Sigmoid colon (tissue), 7 donors: ENCODE results near the gene CAST. TPM values are rescaled to one million over a fixed set of nuclear protein-coding genes. Genes with fewer than 3 reads are reported as not detected.

Experiments used
- DNase-seq: peaks from one replicate; pipeline ENCODE4 v3.0.0-alpha.2; 2019
- H3K27ac ChIP-seq, 4 donors: fragments of 200-600 bp; sonication (generic); one replicate each; pipeline ENCODE4 v1.5.1; 2016 to 2019; ENCODE audit warnings: mild to moderate bottlenecking in 1 of 4
- H3K27me3 ChIP-seq, 3 donors: fragments of 200-600 bp; sonication (generic); one replicate each; pipeline ENCODE4 v1.5.1; 2019; ENCODE audit warnings: mild to moderate bottlenecking in 1 of 3
- H3K36me3 ChIP-seq, 4 donors: fragments of 200-600 bp; sonication (generic); one replicate each; pipeline ENCODE4 v1.5.1; 2016 to 2019
- H3K4me1 ChIP-seq, 4 donors: fragments of 200-600 bp; sonication (generic); one replicate each; pipeline ENCODE4 v1.5.1; 2017 to 2019
- H3K4me3 ChIP-seq, 4 donors: fragments of 200-600 bp; sonication (generic); one replicate each; pipeline ENCODE4 v1.5.1; 2017 to 2019; ENCODE audit warnings: mild to moderate bottlenecking in 2 of 4, moderate library complexity in 1 of 4
- H3K9me3 ChIP-seq, 4 donors: fragments of 200-600 bp in 3 of 4; sonication (generic) in 3 of 4; one replicate each; pipeline versions ENCODE4 v1.5.1 to v1.6.1; 2013 to 2019
- EP300 ChIP-seq, 4 donors: sonication (generic); formaldehyde crosslinking; IDR thresholded peaks; one replicate each; pipeline ENCODE4 v1.6.1; 2017; ENCODE audit warnings: antibody characterized with exemption in 4 of 4
- POLR2A ChIP-seq, 2 donors: fragments of 450-650 bp; IDR thresholded peaks; one replicate each; pipeline ENCODE4 v1.6.1; 2016; ENCODE audit warnings: antibody characterized with exemption in 2 of 2, mild to moderate bottlenecking in 2 of 2, moderate library complexity in 2 of 2
- POLR2AphosphoS5 ChIP-seq, 4 donors: sonication (generic); formaldehyde crosslinking; IDR thresholded peaks; one replicate each; pipeline ENCODE4 v1.6.1; 2017; ENCODE audit warnings: antibody characterized with exemption in 4 of 4
- WGBS, 2 donors: extraction: QIAGEN DNeasy Blood & Tissue Kit; methylation state at CpG; one replicate each; pipeline ENCODE4 v1.1.7; 2013; 5-methylcytosine and 5-hydroxymethylcytosine counted together
- intact Hi-C: fragments of 100-400 bp; cut with DNase I; formaldehyde crosslinking; loops from one replicate; pipeline ENCODE4 v1.15.1; 2023
- polyA plus RNA-seq, 3 donors: library from polyadenylated mRNA; stranded (reverse); fragments of 200-250 nt; gene quantifications; one replicate each; pipeline ENCODE4 v1.2.3, GENCODE V29; 2013
- total RNA-seq, 4 donors: library from RNA; depleted of rRNA; stranded (reverse); fragments of >200 nt; gene quantifications; one replicate each; pipeline ENCODE4 v1.1.0, GENCODE V29; 2016
- TF ChIP-seq, protein P1 (sequence below), 4 experiments: fragments of 450-650 bp in 3 of 4; fragments of 200-600 bp in 1 of 4; IDR thresholded peaks; one replicate each; pipeline ENCODE4 v1.5.1; 2016 to 2019; ENCODE audit warnings: antibody characterized with exemption in 4 of 4, mild to moderate bottlenecking in 3 of 4, moderate library complexity in 2 of 4
- donor health status: healthy with polysubstance abuse.
- donor health status: Bipolar disorder and iron deficiency.
- donor health status: healthy.

CAST gene
- total and polyA plus RNA-seq, 7 donors, result 138 to 348 (median 225) TPM

DNA sequence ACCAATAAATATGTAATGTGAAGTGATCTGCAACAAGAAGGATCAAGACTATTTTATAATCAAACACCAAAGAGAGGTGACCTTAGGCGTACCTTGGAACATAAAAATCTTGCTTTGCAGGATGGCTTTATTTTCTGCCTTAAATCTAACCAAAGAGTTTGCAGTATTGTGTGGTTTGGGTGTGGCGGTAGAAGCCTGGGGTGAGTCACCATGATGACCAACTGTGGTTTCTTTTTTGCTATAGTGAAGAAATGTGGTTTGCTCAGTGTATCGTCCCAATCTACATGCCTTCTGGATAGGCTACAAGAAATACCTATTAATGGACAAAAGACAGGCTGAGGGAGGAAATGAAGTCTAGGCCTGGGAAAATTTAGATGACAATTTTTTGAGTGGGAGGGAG is 5.1 kb upstream of the CAST start:
- no peak for DNase-seq
- 4 to 31% methylated on average over 3 of the region's 3 CpGs for WGBS, 2 donors
- H3K4me1 ChIP-seq, result peaks cover 0 to 12% (median 7%) of the 10 kb centered on the region in 4 donors
- TF ChIP-seq POLR2A (IDR thresholded peaks at IDR 0.05) (no peak), EP300 (IDR thresholded peaks at IDR 0.05) (no peak), POLR2AphosphoS5 (IDR thresholded peaks at IDR 0.05) (no peak)
- TF ChIP-seq, protein P1, sequence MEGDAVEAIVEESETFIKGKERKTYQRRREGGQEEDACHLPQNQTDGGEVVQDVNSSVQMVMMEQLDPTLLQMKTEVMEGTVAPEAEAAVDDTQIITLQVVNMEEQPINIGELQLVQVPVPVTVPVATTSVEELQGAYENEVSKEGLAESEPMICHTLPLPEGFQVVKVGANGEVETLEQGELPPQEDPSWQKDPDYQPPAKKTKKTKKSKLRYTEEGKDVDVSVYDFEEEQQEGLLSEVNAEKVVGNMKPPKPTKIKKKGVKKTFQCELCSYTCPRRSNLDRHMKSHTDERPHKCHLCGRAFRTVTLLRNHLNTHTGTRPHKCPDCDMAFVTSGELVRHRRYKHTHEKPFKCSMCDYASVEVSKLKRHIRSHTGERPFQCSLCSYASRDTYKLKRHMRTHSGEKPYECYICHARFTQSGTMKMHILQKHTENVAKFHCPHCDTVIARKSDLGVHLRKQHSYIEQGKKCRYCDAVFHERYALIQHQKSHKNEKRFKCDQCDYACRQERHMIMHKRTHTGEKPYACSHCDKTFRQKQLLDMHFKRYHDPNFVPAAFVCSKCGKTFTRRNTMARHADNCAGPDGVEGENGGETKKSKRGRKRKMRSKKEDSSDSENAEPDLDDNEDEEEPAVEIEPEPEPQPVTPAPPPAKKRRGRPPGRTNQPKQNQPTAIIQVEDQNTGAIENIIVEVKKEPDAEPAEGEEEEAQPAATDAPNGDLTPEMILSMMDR (IDR thresholded peaks at IDR 0.05), result no peak
- peak overlapping the region in 1 of 4 donors; percentile 23 for H3K27ac ChIP-seq
- no peaks in the 10 kb centered on the region for H3K9me3 ChIP-seq
- intact Hi-C loops, result no loop called here
- H3K27me3 ChIP-seq, result no peaks in the 10 kb centered on the region
- no peak overlapping the region for H3K4me3 ChIP-seq
- no peaks in the 10 kb centered on the region for H3K36me3 ChIP-seq

DNA sequence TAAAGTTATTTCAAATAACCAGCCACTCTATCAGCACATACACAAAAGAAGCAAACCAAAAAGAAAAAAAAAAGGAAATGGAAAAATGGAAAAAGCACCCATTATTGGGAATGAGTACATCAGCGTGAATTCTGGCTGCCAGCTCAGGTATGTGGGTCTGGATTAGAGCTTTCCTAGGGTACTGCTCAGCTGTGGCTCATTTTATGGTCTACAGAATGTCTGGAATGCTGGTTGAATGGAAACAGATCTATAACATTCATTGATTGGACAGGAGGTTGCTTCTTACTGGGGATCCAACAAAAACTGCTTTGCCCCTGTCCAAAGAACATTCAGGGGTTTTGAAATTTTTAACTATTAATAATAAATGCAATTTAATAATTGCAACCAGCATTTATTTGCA is 3.9 kb upstream of the CAST start:
- no peaks in the 10 kb centered on the region for H3K36me3 ChIP-seq
- intact Hi-C loops, result no loop called here
- no peak for TF ChIP-seq EP300 (IDR thresholded peaks at IDR 0.05)
- TF ChIP-seq, protein P1 (IDR thresholded peaks at IDR 0.05), result no peak
- TF ChIP-seq POLR2A (IDR thresholded peaks at IDR 0.05), result no peak
- TF ChIP-seq POLR2AphosphoS5 (IDR thresholded peaks at IDR 0.05), result no peak
- H3K4me1 ChIP-seq, result peaks cover 0 to 14% (median 7%) of the 10 kb centered on the region in 4 donors
- no peaks in the 10 kb centered on the region for H3K27me3 ChIP-seq
- WGBS, 2 donors, result 82 to 88% methylated on average over 1 of the region's 1 CpG
- no peak overlapping the region for H3K27ac ChIP-seq
- no peaks in the 10 kb centered on the region for H3K9me3 ChIP-seq
- DNase-seq, result no peak
- no peak overlapping the region for H3K4me3 ChIP-seq

DNA sequence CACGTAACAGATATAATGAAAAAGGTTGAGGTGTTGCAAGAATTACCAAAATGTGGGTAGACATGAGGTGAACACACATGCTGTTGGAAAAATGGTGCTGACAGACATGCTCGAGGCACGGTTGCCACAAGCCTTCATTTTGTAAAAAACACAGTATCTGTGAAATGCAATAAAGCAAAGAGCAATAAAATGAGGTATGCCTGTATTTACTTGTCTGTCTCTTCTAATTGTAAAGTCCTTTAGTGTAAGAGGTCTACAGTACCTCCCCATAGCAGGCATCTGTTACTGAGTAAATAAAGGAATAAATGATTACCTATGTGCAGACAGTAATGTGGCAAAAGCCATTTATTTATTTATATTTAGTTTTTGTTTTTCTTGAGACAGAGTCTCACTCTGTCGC is 3.0 kb upstream of the CAST start:
- Histone ChIP-seq H3K27ac (no peak overlapping the region), H3K4me3 (no peak overlapping the region), H3K9me3 (no peaks in the 10 kb centered on the region), H3K36me3 (no peaks in the 10 kb centered on the region), H3K27me3 (no peaks in the 10 kb centered on the region), H3K4me1 (peaks cover 0 to 23% (median 12%) of the 10 kb centered on the region in 4 donors)
- TF ChIP-seq POLR2A (IDR thresholded peaks at IDR 0.05) (no peak), EP300 (IDR thresholded peaks at IDR 0.05) (no peak), POLR2AphosphoS5 (IDR thresholded peaks at IDR 0.05) (no peak)
- TF ChIP-seq, protein P1 (IDR thresholded peaks at IDR 0.05), result no peak
- DNase-seq, result no peak
- 25 to 73% methylated on average over 4 of the region's 4 CpGs for WGBS, 2 donors
- intact Hi-C loops, result no loop called here

DNA sequence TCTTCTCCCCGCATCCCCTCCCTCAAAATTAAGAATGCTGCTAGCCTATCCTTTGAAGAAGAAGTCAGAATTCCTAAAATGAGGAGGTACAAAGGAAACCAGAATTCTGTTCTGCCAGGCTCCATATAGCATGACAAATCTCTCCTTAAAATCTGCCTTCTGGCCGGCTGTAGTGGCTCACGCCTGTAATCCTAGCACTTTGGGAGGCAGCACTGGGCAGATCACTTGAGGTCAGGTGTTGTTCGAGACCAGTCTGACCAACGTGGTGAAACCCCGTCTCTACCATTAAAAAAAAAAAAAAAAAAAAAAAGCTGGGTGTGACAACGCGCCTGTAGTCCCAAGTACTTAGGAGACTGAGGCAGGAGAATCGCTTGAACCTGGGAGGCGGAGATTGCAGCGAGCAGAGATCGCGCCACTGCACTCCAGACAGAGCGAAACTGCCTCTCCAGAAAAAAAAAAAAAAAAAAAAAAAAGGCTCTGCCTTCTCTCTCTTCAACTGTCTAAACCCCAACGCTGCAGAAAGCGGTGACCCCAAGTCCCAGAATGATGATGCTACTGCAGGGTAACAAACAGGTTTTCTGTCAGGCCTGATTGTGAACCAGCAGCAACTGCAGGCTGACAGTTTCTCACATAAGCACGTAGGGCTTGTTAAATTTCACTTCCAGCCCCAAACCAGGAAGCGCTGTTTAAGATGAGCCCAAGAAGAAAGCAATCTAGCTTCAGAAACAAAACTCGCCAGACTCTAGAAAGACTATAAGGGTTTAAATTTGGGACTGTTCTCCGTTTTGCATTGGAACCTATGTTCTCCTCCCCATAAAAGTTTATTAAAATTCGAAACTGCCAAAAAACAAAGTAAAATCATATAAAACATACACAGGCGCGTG is 963 bp upstream of the CAST start:
- peak overlapping the region; percentile 92 to 98 (median 94) for H3K4me3 ChIP-seq
- DNase-seq, result peak; percentile 70
- peaks cover 0 to 38% (median 18%) of the 10 kb centered on the region in 4 donors for H3K4me1 ChIP-seq
- H3K27me3 ChIP-seq, result no peaks in the 10 kb centered on the region
- intact Hi-C loops, result loop anchor here (5.0 kb wide), 5 partner anchors 44 to 699 kb away; partner anchors contain the start of genes ELL2 and RIOK2
- H3K27ac ChIP-seq, result peak overlapping the region; percentile 99 to 100 (median 100)
- H3K9me3 ChIP-seq, result no peaks in the 10 kb centered on the region
- H3K36me3 ChIP-seq, result no peaks in the 10 kb centered on the region
- 2 to 6% methylated on average over 23 of the region's 23 CpGs for WGBS, 2 donors
- TF ChIP-seq POLR2AphosphoS5 (IDR thresholded peaks at IDR 0.05) (no peak), EP300 (IDR thresholded peaks at IDR 0.05) (no peak), POLR2A (IDR thresholded peaks at IDR 0.05) (no peak)
- TF ChIP-seq, protein P1 (IDR thresholded peaks at IDR 0.05), result no peak
